SK-N-SH (cell line): ENCODE results near the gene CLEC16A. TPM values are rescaled to one million over a fixed set of nuclear protein-coding genes. Genes with fewer than 3 reads are reported as not detected.

Source experiments
- CTCF ChIA-PET: fragments of 300-600, 350-600 bp; formaldehyde crosslinking; extraction: SDS; loops from one replicate; lab custom pipeline; 2021; lab: Yijun Ruan, JAX
- POLR2A ChIA-PET: fragments of 350-600 bp; sonication (Branson Sonifier 250); formaldehyde crosslinking; extraction: SDS; loops from one replicate; lab custom pipeline; 2020; ENCODE audit warnings: antibody characterized with exemption, inconsistent platforms; lab: Yijun Ruan, JAX
- DNase-seq: peaks from one replicate; pipeline ENCODE4 v3.0.0; 2012
- H2AFZ ChIP-seq: fragments of 200-600 bp; sonication (generic); 2 replicates; pipeline ENCODE4 v1.8.1; 2016; ENCODE audit warnings: antibody characterized with exemption, mild to moderate bottlenecking, low read depth
- H3F3A ChIP-seq: fragments of 200-600 bp; sonication (generic); replicated peaks from 2 replicates; pipeline ENCODE3; 2016; ENCODE audit warnings: antibody characterized with exemption, mild to moderate bottlenecking; ENCODE audit not compliant: insufficient read depth
- H3K27ac ChIP-seq, 2 experiments: fragments of 200-500 bp in 1 of 2; fragments of 200-600 bp in 1 of 2; sonication (Bioruptor generic) in 1 of 2; sonication (generic), shearing (Covaris generic) in 1 of 2; 2 replicates each; pipeline versions ENCODE4 v1.5.1 to v1.6.1; 2014 to 2016; ENCODE audit warnings: low read depth in 2 of 2, inconsistent platforms in 1 of 2, low read length in 1 of 2, mild to moderate bottlenecking in 1 of 2, mixed read lengths in 1 of 2
- H3K27me3 ChIP-seq: fragments of 200-600 bp; sonication (generic), shearing (Covaris generic); 2 replicates; pipeline ENCODE4 v1.6.1; 2016; ENCODE audit warnings: mixed run types; ENCODE audit not compliant: insufficient read depth
- H3K36me3 ChIP-seq, 2 experiments: fragments of 200-500 bp in 1 of 2; fragments of 200-600 bp in 1 of 2; sonication (Bioruptor generic) in 1 of 2; sonication (generic) in 1 of 2; replicated peaks in 1 of 2; 2 replicates each; pipeline versions ENCODE3 to v1.5.1; 2014 to 2016; ENCODE audit warnings: low read length in 1 of 2, mild to moderate bottlenecking in 1 of 2; ENCODE audit not compliant: insufficient read depth in 2 of 2, control insufficient read depth in 1 of 2
- H3K4me1 ChIP-seq, 2 experiments: fragments of 200-500 bp in 1 of 2; fragments of 200-600 bp in 1 of 2; sonication (Bioruptor generic) in 1 of 2; sonication (generic), shearing (Covaris generic) in 1 of 2; 2 replicates each; pipeline versions ENCODE4 v1.5.1 to v1.6.1; 2014 to 2016; ENCODE audit warnings: low read depth in 1 of 2, low read length in 1 of 2, mixed run types in 1 of 2; ENCODE audit not compliant: insufficient read depth in 2 of 2, control insufficient read depth in 1 of 2
- H3K4me2 ChIP-seq: fragments of 200-600 bp; sonication (generic), shearing (Covaris generic); 2 replicates; pipeline ENCODE4 v1.6.1; 2017; ENCODE audit warnings: mixed run types
- H3K4me3 ChIP-seq, 2 experiments: fragments of 200-500 bp in 1 of 2; fragments of 200-600 bp in 1 of 2; sonication (Bioruptor generic) in 1 of 2; sonication (generic), shearing (Covaris generic) in 1 of 2; 2 replicates each; pipeline versions ENCODE4 v1.5.1 to v1.8.1; 2014 to 2016; ENCODE audit warnings: low read depth in 2 of 2, inconsistent platforms in 1 of 2, low read length in 1 of 2, mild to moderate bottlenecking in 1 of 2, mixed read lengths in 1 of 2, moderate library complexity in 1 of 2
- H3K79me2 ChIP-seq: fragments of 200-600 bp; sonication (generic); 2 replicates; pipeline ENCODE4 v1.8.1; 2017; ENCODE audit warnings: mild to moderate bottlenecking; ENCODE audit not compliant: insufficient read depth
- H3K9ac ChIP-seq: fragments of 200-600 bp; sonication (generic); 2 replicates; pipeline ENCODE4 v1.6.1; 2017; ENCODE audit warnings: mixed run types
- H3K9me2 ChIP-seq: fragments of 200-600 bp; sonication (generic); 2 replicates; pipeline ENCODE4 v1.6.1; 2017; ENCODE audit warnings: mixed run types
- H3K9me3 ChIP-seq: fragments of 200-600 bp; sonication (generic); 2 replicates; pipeline ENCODE4 v1.6.1; 2017; ENCODE audit warnings: mixed run types, mild to moderate bottlenecking, moderate library complexity
- H4K20me1 ChIP-seq: fragments of 200-600 bp; sonication (generic); 2 replicates; pipeline ENCODE4 v1.6.1; 2017; ENCODE audit warnings: mild to moderate bottlenecking, mixed run types; ENCODE audit not compliant: insufficient read depth
- FOXJ3 ChIP-seq: sonication (generic); formaldehyde crosslinking; IDR thresholded peaks from 2 replicates; pipeline ENCODE4 v1.5.1; 2020; ENCODE audit warnings: mild to moderate bottlenecking, missing genetic modification reagents
- FOXM1 ChIP-seq: IDR thresholded peaks from 2 replicates; pipeline ENCODE4 v1.4.0; 2012; ENCODE audit warnings: low read depth, mild to moderate bottlenecking
- GABPA ChIP-seq: IDR thresholded peaks from 2 replicates; pipeline ENCODE4 v1.4.0; 2012; ENCODE audit warnings: low read depth, mild to moderate bottlenecking
- JUND ChIP-seq: IDR thresholded peaks from 2 replicates; pipeline ENCODE4 v1.4.0; 2012
- MAX ChIP-seq: IDR thresholded peaks from 2 replicates; pipeline ENCODE4 v1.4.0; 2012; ENCODE audit warnings: low read depth
- MXI1 ChIP-seq: IDR thresholded peaks from 2 replicates; pipeline ENCODE4 v1.6.1; 2012; ENCODE audit warnings: mild to moderate bottlenecking, low read depth, low read length, improper control_type of control experiment
- NFIC ChIP-seq: IDR thresholded peaks from 2 replicates; pipeline ENCODE4 v1.4.0; 2012; ENCODE audit warnings: borderline replicate concordance
- PBX3 ChIP-seq: IDR thresholded peaks from 2 replicates; pipeline ENCODE4; 2012
- RCOR1 ChIP-seq: fragments of 150-350 bp; IDR thresholded peaks from 2 replicates; pipeline ENCODE4 v1.6.1; 2017; ENCODE audit warnings: antibody characterized with exemption, low read length
- REST ChIP-seq: IDR thresholded peaks from 2 replicates; pipeline ENCODE4 v1.6.1; 2012; ENCODE audit warnings: mild to moderate bottlenecking, low read depth, low read length, moderate library complexity
- RXRA ChIP-seq: IDR thresholded peaks from 2 replicates; pipeline ENCODE4 v1.4.0; 2012; ENCODE audit warnings: low read depth, mild to moderate bottlenecking, borderline replicate concordance
- SIN3A ChIP-seq: IDR thresholded peaks from 2 replicates; pipeline ENCODE4 v1.6.1; 2012; ENCODE audit warnings: low read depth, mild to moderate bottlenecking, low read length, moderate library complexity, borderline replicate concordance
- TAF1 ChIP-seq: IDR thresholded peaks from 2 replicates; pipeline ENCODE4 v1.6.1; 2012; ENCODE audit warnings: low read depth, mild to moderate bottlenecking, low read length, moderate library complexity, borderline replicate concordance
- USF1 ChIP-seq: IDR thresholded peaks from 2 replicates; pipeline ENCODE4 v1.4.0; 2012; ENCODE audit warnings: low read depth, borderline replicate concordance
- USF2 ChIP-seq: fragments of 150-350 bp; IDR thresholded peaks from 2 replicates; pipeline ENCODE4 v1.6.1; 2017; ENCODE audit warnings: antibody characterized with exemption, low read length, low read depth, borderline replicate concordance
- WGBS: methylation state at CpG from one replicate; pipeline ENCODE4 v1.1.6; 2017; ENCODE audit warnings: low lambda C conversion rate; 5-methylcytosine and 5-hydroxymethylcytosine counted together
- polyA plus RNA-seq, 3 experiments: library from polyadenylated mRNA; depleted of rRNA; stranded (reverse); fragments of >200 nt; gene quantifications; 2 replicates each; pipeline ENCODE4 v1.2.3, GENCODE V29; 2012

Gene CLEC16A
- polyA plus RNA-seq, 1 of the 3 experiments (the other 2 are of a cell fraction), result 13.7 TPM

- DNase-seq, result no peak
- H3K27me3 ChIP-seq, result no peaks in the 10 kb centered on the region
- no peak overlapping the region for H3K9ac ChIP-seq
- H3K79me2 ChIP-seq, result peaks cover 74% of the 10 kb centered on the region
- 87% methylated on average over 9 of the region's 13 CpGs for WGBS
- no peaks in the 10 kb centered on the region for H3F3A ChIP-seq
- H3K36me3 ChIP-seq, result peaks cover 3 to 23% of the 10 kb centered on the region in 2 experiments
- no peaks in the 10 kb centered on the region for H3K9me3 ChIP-seq
- peaks cover 83% of the 10 kb centered on the region for H4K20me1 ChIP-seq
- TF ChIP-seq RCOR1 (no peak), JUND (no peak), GABPA (no peak), FOXJ3 (no peak), USF2 (no peak), MXI1 (no peak), TAF1 (no peak), NFIC (no peak), MAX (no peak), FOXM1 (no peak), SIN3A (no peak), PBX3 (no peak), RXRA (no peak)
- no peaks in the 10 kb centered on the region for H3K9me2 ChIP-seq
- POLR2A ChIA-PET, result no interaction called here
- no peak overlapping the region for H3K4me2 ChIP-seq
- peak overlapping the region in 1 of 2 experiments; percentile 26; a peak in 1 of 4 replicates for H3K27ac ChIP-seq
- CTCF ChIA-PET, result interaction anchor here (0.6 kb wide), 1 partner anchor 197 kb away, joined by 3 read pairs; no protein-coding TSS in a partner anchor
- H2AFZ ChIP-seq, result no peak overlapping the region
- H3K4me3 ChIP-seq, result no peak overlapping the region
- peaks cover 6 to 50% of the 10 kb centered on the region in 2 experiments; a peak in 3 of 4 replicates for H3K4me1 ChIP-seq
These were observed 9.8 kb upstream of the CLEC16A start for GRCh38 chr16:10934325-10935107.

- H4K20me1 ChIP-seq, result peaks cover 84% of the 10 kb centered on the region
- H2AFZ ChIP-seq, result no peak overlapping the region
- no peak for TF ChIP-seq USF1
- TF ChIP-seq PBX3, result no peak
- no peak for TF ChIP-seq REST
- no peak for TF ChIP-seq NFIC
- TF ChIP-seq MAX, result no peak
- ChIA-PET POLR2A (no interaction called here), CTCF (interaction anchor here (0.6 kb wide), 1 partner anchor 198 kb away, joined by 3 read pairs; no protein-coding TSS in a partner anchor)
- no peak for DNase-seq
- H3K9ac ChIP-seq, result no peak overlapping the region
- H3K4me2 ChIP-seq, result peak overlapping the region; percentile 6; the same call in 1 of the 2 replicates
- H3K9me3 ChIP-seq, result no peaks in the 10 kb centered on the region
- peaks cover 15 to 59% of the 10 kb centered on the region in 2 experiments for H3K4me1 ChIP-seq
- no peaks in the 10 kb centered on the region for H3K9me2 ChIP-seq
- peak overlapping the region in 1 of 2 experiments; percentile 26; a peak in 1 of 4 replicates for H3K27ac ChIP-seq
- H3K4me3 ChIP-seq, result no peak overlapping the region
- H3F3A ChIP-seq, result no peaks in the 10 kb centered on the region
- 63% methylated on average over 7 of the region's 7 CpGs for WGBS
- no peaks in the 10 kb centered on the region for H3K27me3 ChIP-seq
- H3K79me2 ChIP-seq, result peaks cover 82% of the 10 kb centered on the region
- peaks cover 6 to 26% of the 10 kb centered on the region in 2 experiments for H3K36me3 ChIP-seq
These were observed 9.0 kb upstream of the CLEC16A start for GRCh38 chr16:10935226-10935915.
